22Rv1 (cell line): Measurements from ENCODE around the gene TMCO4.
A peak's percentile ranks its signal among the peaks of the same experiment; 100 is the strongest.

Experiments used
- H3K27ac ChIP-seq: fragments of 450-650 bp; 2 replicates; pipeline ENCODE4 v1.5.1; 2017
- CTCF ChIP-seq: fragments of 450-650 bp; IDR thresholded peaks from 2 replicates; pipeline ENCODE4 v1.5.1; 2017; ENCODE audit warnings: mild to moderate bottlenecking
- ZFX ChIP-seq: fragments of 450-650 bp; IDR thresholded peaks from 2 replicates; pipeline ENCODE4 v1.6.1; 2017; ENCODE audit warnings: antibody characterized with exemption, borderline replicate concordance

TMCO4 gene

GRCh38 chr1:19768353-19769210, 31.1 kb downstream of the TMCO4 start:
- TF ChIP-seq ZFX (no peak), CTCF (no peak)

GRCh38 chr1:19765623-19766022, 34.1 kb downstream of the TMCO4 start:
- H3K27ac ChIP-seq, result no peak overlapping the region
- TF ChIP-seq CTCF (no peak), ZFX (no peak)

More at GRCh38 chr1:19768353-19769210, 31.1 kb downstream of the TMCO4 start:
- H3K27ac ChIP-seq, result no peak overlapping the region

GRCh38 chr1:19764848-19765247, 34.9 kb downstream of the TMCO4 start:
- H3K27ac ChIP-seq, result no peak overlapping the region

GRCh38 chr1:19762175-19762779, 37.4 kb downstream of the TMCO4 start:
- TF ChIP-seq ZFX (no peak), CTCF (peak; percentile 89)

More at GRCh38 chr1:19764848-19765247, 34.9 kb downstream of the TMCO4 start:
- TF ChIP-seq CTCF (no peak), ZFX (no peak)

GRCh38 chr1:19759740-19760089, 40.0 kb downstream of the TMCO4 start:
- TF ChIP-seq ZFX (no peak), CTCF (no peak)
- H3K27ac ChIP-seq, result no peak overlapping the region

More at GRCh38 chr1:19762175-19762779, 37.4 kb downstream of the TMCO4 start:
- no peak overlapping the region for H3K27ac ChIP-seq

GRCh38 chr1:19758227-19758830, 41.4 kb downstream of the TMCO4 start:
- no peak overlapping the region for H3K27ac ChIP-seq
- TF ChIP-seq ZFX (no peak), CTCF (no peak)

- no peak overlapping the region for H3K27ac ChIP-seq
Measured at GRCh38 chr1:19757641-19758040, 42.1 kb downstream of the TMCO4 start.

More at GRCh38 chr1:19757641-19758040, 42.1 kb downstream of the TMCO4 start:
- no peak for TF ChIP-seq CTCF
